ENCODE data around the gene SNRPD3.
"Not testable (repeated sequence)": the region's sequence is repeated elsewhere in the genome, so short reads cannot be mapped to it uniquely, and the experiment has no call there.

Gene SNRPD3

DNA sequence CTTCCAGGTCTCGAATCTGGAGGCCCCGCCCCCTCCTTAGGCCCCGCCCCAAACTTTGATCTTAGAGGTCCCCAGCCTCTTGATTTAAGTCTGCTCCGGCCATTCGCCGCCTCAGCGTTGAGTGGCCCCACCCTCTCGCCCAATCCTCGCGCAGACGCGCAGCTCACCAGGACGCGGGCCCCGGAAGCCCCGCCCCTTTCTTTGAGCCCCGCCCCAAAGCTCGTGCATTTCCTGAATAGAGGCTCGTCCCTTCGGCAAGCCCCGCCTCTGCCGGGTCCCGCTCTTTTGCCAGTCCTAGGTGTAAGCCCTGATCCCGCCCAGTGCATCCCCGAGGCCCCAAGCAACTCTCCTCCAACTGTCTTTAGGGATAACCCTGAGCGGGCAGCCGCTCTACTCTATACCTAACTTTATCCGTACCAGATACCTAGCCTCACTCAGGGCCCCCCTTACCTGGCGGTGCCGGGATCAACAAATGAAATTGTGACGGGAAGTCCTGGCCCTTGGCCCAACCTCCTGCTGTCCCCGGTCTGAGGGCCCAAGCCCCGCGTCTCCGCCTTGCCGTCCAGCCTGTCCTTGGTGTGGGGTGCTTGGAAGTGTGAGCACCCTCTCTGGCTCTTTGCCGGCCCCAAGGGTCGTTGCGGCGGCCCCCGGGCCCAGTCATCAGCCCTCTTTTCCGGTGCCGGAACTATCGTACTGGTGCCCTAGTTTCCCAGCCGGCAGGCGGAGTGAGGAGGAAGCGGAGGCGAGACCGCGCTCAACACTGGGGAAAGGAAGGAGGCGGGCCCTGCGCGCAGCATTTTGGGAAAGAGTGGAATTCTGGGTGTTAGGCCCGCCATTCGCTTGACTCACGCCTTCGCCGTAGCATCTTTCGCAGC, at the start of gene SNRPD3:
TSS of gene SNRPD3 (plus strand) at position 835 of the 875 bp plus-strand sequence. CDS start 1,676 bp downstream, outside the sequence.
- peak; percentile 93 to 100 (median 99) for DNase-seq

DNA sequence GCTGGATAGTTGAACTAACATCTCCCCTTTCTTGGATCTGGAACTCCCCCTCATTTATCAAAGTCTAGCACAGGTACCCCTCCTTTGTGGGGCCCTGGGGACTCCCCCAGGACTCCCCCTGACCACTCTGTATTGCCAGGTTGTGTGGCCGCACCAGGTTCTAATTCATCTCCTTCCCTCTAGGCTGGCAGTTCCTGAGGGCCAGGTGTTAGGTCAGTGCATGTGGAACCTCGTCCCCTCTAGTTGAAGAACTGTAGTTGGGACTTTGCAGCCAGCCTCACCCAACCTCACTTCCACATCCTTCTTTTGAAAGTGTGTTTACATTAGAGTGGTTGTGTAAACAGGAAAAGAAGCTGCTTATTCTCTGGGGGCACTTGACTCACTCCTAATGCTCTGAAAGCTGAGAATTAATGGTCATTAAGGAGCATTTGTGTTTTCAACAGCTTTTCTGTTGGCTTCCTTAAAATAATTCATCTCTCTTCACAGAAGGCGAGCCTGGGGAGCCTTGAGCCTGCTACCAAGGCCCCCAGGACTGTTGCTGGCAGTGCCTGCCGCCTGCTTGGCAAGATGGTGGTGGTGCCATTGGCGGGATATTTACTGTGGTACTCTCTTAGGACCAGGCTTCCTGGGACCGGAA, 48.9 kb upstream of the SNRPD3 start:
- no peak for DNase-seq

DNA sequence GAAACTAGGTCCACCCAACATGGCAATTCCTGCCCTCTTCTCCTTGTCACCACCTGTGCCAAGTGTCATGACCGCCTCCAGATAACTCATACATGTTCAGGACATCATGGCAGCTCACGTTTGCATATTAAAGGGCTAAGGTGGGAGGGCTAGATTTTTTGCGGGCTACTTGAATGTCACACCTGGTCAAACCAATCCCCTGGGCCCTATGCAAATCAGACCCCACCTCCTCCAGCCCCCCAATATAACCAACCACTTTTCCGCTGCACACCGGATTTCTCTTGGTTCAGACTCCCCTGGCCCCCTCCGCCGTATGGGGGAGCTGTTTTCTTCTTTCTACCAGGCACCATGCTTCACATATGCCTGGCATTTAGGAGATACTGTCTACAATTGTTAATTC, 48.1 kb upstream of the SNRPD3 start:
- no peak for DNase-seq

DNA sequence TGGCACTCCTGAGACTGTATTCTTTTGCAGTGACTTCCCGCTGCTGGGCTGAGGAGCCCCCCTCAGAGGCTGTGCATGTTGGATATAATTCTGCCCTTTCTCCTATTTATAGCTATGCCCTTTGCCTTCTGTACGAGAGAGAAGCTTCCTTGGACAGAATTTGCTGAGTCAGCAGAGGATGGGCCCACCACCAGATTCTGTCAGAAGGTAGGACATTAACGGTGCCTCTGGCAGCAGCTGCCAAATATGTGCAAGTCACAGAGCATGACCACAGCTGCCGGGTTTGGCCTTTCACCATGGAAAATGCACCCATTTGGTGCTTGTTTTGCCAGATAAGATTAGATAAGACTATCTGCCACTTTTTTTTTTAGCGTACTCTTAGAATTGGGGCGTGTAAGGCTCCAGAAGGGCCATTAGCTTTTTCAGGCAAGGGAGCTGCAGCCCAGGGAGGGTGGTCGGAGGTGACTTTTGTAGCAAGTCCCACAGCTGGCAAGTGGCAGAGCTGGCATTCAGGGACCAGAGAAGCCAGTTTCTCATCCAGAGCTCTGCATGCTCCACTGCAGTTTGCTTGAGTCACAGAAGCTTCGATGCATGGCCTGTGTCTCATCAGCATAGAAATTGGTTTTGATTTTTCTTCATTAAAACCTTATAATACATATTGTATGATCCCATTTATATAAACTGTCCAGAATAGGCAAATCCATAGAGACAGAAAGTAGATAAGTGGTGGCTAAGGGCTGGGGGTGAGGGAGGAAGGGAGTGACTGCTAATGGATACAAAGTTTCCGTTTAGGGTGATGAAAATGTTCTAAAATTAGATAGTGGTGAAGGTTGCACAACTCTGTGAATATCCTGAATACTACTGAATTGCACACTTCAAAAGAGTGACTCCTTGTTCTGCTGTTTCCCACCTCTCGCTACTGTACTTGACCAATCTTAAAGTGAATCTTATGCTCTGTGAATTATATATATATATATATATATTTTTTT, 44.9 kb upstream of the SNRPD3 start:
- no peak for DNase-seq

DNA sequence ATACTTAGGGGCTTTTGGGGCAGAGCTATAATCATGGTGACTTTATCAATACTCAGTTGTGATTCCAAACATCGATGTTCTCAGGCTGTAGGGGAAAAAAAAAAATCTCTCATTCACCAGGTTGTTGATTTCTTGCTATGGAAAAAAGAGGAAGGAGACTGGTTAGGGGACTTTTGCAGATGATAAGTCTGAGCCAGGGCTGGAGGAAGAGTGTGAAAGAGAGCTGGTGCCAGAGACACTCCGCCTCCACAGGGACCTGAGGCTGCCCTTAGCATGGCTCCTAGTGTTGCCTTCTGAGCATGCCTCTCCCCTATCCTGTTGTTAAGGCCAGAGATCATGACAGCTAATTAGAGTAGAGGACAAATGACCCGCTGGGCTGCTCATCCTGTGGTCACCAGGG, 43.8 kb upstream of the SNRPD3 start:
- DNase-seq, result no peak

DNA sequence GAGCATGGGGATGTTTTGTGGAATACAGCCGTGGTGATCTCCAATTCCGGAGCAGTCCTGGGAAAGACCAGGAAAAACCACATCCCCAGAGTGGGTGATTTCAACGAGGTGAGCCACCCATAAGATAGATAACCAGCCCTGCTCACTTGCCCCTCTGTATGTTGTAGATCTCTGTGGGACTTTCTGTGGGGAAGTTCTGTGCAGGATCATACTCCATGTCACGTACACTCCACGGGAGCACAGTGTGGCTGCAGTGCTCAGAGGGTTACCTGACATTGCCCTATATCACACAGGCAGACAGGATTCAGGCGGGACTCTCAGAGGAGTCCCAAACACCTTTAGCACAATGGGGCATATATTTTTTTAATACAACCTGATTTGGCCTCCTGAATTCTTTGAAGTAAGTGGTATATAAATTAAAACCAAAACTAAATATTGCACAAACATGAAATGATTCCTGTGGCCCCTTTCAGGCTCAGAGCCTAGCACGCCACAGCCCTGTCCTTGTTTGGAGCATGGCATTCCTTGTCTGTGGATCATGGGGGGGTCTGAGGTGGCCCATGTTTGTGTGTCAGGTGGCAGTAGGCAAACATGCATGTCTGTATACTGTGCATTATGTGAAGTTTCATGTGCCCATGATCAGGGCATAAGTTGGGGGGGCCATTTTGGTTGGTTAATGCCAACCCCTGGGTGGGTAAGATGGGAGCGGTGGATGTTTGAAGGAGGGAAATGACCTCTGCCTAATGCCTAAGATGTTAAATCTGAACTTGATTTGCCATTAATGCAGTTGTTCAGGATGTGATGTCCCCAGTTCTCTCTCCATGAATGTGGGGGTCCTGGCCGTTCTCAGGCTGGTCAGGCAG, 42.2 kb upstream of the SNRPD3 start:
- no peak for DNase-seq

DNA sequence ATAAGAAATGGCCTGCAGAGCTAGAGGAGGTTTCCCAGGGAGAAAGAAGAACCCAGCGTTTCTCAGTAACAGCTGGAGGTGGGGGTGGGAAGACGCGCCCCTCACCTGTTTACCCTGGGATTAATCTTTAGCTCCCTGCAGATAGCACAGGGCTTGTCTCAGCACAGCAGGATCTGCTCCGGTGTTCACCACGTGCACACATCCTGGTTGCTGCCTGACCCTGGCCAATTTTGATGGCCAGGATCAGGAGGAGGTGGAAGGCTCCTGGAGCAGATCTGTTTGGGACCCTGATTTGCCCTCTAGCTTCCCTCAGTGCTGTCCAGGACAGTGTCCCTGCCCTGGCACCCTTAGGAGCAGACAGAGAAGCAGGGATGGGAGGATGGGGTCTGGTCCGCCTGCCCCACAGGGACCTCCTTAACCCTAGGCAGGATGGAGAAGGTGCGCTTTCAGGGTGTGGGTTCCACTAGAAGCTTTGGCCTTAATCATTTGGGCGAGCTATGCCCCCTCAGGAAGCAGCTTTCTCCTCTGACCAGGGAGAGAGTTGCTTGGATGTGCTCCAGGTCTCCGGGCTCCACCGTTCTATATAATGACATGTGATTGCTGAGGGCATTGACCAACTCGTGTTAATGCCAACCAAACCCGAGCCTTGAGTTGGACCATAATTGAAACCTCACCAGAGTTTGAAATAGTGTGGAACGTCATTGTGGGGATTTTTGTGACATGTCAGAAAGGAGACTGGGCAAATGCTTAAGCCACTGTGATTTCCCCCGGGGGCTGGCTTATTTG, 41.4 kb upstream of the SNRPD3 start:
- DNase-seq, result no peak

DNA sequence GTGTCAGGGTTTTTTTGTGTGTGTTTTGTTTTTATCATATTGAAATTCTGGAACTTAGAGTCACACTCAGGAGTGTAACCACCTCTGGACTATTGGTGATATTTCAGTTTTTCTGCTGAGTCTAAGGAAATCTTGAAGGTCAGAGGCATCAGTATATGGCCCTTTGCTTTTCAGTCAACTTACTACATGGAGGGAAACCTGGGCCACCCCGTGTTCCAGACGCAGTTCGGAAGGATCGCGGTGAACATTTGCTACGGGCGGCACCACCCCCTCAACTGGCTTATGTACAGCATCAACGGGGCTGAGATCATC, 40.8 kb upstream of the SNRPD3 start:
- no peak for DNase-seq

DNA sequence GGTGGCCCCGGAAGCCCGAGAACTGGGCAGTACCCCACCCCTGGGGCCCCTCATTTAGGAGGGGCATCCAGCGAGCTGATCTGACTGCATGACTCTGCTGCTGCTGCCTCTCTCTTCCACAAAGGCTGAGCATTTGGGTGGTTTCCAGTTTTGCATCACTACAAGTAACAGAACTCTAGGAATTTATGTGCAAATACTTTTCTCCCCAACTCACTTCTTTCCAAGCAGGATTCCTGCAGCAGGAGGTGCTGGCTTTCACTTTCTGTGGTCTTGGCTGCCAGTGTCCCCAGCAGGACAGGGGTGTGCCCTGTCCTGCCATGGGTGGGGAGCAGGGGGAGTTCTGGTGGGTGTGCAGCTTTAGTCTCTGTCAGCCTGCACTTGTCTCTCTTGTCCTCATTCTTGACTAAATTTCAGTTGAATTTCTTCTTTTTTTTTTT, 39.5 kb upstream of the SNRPD3 start:
- no peak for DNase-seq

DNA sequence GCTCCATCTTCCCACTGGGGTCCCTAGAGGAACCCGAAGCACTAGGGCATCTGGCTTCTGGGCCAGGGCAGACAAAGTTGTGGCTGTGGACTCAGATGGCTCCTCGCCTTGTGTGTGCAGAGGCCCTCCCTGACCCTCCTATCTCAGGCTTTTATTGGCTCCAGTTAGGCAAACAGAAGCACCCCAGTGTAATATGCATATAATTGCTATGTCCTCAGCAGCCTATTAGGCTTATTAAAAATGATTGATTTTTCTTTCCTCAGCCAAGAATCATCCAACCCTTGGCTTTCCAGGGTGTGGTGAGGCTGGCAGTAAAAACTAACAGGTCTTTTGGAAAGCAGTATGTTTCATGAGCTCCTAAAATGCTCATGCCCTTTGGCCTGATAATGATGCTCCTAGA, 38.4 kb upstream of the SNRPD3 start:
- no peak for DNase-seq

DNA sequence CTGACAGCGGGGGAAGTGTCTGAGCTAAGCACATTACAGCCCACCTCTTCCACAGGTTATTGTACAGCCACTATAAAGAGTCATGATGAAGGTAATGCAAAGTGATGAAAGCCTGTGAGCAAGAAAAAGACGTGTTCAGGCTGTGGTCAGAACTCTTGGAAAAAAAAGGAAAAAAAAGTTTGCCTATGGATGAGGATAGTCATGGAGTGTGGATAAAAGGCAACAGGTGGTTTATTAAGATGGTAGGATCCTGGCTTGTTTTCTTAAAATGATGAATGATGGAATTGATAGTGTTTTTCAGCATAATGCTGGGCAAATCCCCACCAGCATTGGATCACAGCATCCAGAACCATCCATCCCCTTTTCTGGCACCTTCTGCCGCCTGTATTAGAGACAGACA, 37.6 kb upstream of the SNRPD3 start:
- no peak for DNase-seq

DNA sequence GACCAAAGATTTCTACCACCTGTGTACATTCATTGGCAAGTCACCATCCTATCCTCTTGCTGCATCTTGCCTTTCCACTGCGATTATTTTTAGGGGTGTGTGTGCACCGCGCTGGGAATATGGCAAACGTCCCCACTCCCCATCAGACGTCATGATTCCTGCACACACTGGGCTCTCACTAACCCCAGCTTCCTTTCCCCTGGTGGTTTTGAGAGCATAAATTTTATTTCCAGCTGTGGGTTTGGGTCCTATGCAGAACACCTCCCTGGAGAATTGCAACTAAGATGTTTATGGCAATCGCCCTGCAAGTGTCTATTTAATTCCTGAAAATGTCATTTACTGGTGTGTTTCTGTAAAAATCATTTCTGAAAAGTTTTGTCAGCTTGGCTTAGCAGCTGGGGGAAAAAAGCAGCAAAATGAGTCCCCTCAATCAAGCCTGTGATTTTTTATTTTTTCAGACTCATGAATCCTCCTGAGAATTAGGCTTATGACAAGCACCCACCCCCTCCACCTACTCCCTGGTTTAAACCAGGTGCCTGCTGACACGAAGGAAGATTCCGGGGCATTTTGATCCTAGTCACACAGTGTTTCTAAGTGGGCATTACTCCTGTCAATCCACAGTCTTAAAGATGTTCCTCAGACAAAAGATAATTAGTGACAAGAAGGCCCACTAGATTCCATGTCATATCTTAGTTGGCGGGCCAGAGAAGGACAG, 36.9 kb upstream of the SNRPD3 start:
- peak in 10 of 56 donors; percentile 6 to 47 (median 18) for DNase-seq

DNA sequence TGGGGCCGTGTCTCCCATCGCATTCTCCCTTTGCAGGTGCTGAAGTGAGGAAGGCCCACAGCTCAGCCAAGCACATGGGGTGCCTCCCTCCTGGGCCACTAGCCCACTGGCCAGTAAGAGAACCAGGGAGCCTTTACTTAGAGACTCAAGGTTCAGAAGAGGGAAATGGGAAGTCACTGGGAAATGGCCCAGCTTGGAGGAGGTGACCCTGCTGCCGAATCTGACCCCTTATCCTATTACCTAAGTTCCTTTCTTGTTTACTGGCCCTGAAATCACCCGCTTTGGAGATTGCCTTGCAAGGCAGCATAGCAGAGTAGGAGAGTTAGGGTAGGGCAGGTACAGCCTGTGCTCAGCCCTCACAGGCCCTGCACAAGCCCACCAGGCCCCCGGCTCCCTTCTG, 36.3 kb upstream of the SNRPD3 start:
- DNase-seq, result no peak

DNA sequence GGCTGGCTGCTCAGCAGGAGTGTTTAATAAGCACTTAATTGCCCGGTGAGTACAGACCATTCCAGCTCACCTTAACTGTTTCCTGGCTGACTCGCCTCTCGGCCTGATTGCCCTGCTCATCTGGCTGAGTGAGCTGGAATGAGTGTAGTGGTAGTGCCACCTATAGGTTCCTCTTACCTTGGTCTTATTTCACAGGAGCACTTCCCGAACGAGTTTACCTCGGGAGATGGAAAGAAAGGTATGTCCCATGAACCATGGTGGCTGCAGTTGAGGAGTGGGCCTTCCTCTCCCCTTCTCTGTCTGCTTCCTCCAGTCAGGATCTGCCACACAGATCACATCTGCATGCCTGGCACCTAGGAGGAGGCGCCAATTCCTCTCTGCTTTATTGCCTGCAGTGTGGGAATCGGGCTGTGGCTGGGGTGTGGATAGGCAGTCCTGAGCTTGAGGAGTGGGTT, 34.0 kb upstream of the SNRPD3 start:
- peak in 12 of 56 donors; percentile 8 to 54 (median 18) for DNase-seq

DNA sequence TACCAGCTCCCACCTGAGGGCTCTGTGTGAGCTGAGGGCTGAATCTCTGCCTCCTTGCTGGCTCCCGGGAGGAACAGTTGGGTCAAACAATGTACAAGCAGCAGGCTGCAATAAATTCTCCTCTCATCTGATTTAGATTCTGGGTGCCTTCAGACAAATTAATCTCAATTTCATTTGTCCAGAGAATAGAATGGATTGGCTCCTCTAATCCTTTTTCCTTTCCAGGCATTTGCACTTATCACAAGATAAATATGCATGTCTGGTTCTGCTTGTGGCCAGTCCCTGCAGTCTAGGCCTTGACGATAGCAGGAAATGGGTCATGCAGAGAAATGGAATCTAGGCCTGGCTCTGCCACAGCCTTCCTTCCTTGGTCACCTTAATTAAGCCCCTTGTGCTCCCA, 31.9 kb upstream of the SNRPD3 start:
- DNase-seq, result no peak

DNA sequence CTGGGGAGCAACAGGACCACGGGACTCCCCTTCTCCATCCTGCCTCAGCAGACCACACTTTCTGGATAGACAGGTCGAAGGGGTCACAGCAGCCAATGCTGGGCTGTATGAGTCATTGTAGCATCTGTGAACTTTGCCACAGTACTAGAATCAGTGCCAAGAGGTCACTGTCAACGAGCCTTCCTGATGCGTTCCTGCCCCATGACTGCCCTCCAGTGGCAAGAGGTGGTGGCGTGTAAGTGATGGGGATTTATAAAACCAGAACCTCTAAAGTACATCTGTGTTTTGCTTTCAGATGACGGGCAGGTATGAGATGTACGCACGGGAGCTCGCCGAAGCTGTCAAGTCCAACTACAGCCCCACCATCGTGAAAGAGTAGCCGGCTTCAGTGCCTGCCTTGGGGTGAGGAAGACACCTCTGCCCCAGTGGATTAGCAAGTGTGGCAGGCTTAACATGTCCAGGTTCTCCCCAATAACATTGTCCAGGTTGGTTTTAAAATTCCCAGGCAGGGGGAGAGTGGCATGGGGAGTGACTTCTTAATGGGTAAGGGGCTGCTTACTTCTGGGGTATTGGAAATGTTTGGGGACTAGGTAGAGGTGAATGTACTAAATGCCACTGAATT, 30.3 kb upstream of the SNRPD3 start:
- DNase-seq, result peak in 44 of 56 donors; percentile 6 to 80 (median 36)

DNA sequence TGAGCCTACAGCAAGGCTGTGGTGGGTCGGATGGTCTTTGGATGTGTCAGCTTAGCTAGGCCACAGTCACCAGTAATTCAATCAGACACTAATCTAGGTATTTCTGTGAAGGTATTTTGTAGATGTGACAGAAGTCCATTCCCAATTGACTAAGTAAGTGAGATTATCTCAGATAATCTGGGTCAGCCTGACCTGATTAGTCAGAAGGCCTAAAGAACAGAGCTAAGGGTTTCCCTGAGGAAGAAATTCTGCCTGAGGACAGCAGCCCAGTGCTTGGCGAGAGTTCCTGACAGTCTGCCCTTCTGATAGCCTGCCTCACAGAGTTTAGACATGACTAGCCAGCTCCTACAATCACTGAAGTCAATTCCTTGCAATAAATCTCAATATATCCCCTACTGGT, 29.6 kb upstream of the SNRPD3 start:
- no peak for DNase-seq

DNA sequence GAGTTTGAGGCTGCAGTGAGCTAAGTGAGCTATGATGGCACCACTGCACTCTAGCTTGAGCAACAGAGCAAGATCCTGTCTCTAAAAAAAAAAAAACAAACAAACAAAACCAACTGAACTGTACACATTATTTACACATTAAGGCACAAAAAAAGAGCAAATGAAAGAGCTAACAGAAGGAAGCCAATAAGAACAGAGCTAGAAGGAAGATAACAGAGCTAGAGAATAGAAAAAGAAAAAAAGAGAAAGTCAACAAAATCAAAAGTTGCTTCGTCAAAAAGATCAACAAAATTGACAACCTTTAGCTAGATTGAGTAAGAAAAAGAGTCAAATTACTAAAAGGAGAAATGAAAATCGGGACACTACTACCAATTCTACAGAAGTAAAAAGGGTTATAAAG, 25.9 kb upstream of the SNRPD3 start:
- no peak for DNase-seq

DNA sequence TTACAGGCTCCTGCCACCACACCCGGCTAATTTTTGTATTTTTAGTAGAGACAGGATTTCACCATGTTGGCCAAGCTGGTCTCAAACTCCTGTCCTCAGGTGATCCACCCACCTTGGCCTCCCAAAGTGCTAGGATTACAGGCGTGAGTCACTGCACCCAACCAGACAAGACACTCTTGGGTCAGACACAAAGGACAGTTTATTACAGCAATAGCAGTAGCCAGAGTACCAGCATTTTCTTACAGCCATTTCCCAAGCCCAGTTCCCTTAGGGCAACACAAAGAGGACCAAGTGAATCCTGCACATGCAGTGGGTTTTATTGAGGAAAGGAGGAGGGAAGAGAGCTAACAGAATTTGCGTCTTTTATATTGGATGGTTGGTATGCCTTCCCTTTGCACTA, 24.8 kb upstream of the SNRPD3 start:
- not testable (repeated sequence) for DNase-seq

All from nucleus accumbens (tissue), 56 donors.